C4-2B (cell line): ENCODE measurements around the gene C1QBP.

ENCODE experiments used
- ZFX ChIP-seq: fragments of 450-650 bp; IDR thresholded peaks from 2 replicates; pipeline ENCODE4 v1.6.1; 2017
- TF ChIP-seq, protein P1 (sequence below): fragments of 450-650 bp; conservative IDR thresholded peaks from 2 replicates; pipeline ENCODE4 v1.5.1; 2017; ENCODE audit warnings: mild to moderate bottlenecking

GRCh38 chr17:5485270-5486205, 46.6 kb upstream of the C1QBP start, which contains the start of gene DERL2:
- TF ChIP-seq, protein P1, sequence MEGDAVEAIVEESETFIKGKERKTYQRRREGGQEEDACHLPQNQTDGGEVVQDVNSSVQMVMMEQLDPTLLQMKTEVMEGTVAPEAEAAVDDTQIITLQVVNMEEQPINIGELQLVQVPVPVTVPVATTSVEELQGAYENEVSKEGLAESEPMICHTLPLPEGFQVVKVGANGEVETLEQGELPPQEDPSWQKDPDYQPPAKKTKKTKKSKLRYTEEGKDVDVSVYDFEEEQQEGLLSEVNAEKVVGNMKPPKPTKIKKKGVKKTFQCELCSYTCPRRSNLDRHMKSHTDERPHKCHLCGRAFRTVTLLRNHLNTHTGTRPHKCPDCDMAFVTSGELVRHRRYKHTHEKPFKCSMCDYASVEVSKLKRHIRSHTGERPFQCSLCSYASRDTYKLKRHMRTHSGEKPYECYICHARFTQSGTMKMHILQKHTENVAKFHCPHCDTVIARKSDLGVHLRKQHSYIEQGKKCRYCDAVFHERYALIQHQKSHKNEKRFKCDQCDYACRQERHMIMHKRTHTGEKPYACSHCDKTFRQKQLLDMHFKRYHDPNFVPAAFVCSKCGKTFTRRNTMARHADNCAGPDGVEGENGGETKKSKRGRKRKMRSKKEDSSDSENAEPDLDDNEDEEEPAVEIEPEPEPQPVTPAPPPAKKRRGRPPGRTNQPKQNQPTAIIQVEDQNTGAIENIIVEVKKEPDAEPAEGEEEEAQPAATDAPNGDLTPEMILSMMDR = no peak
- TF ChIP-seq ZFX = no peak
